Measurements from ENCODE around the gene HMGB1.
"Not testable (repeated sequence)": the region's sequence is repeated elsewhere in the genome, so short reads cannot be mapped to it uniquely, and the experiment has no call there.

Gene HMGB1

DNA sequence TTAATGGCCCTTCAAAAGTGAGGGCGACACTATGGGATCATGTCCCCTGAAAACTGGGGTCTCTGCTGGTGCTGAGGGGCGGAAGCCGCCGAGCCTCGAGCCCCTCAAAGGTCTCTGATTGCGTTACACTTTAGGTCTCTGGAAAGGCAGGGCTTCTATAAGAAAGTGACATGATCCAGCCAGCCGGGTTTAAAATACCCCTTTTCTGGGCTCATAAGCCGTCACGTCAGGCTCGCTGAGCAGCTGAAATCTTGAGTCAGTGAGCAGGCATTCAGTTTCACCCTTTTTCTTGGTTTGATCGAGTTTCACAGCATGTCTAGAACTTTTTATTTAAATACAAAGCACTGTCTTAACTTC lies 600 bp upstream of the HMGB1 start:
- no peak for DNase-seq (ENCODE audit: low read depth)

DNA sequence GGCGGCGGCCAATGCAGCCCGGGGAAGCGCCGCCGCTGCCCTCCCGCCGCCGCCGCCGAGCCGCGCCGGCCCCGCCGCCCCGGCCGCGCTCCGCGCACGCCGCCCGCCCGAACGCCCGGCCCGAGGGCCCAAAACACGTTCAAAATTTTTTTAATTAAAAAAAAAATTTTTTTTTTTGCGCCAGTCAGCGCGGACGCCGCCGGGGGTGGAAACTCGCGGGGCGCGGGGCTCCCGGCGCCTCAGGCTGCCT lies 468 bp downstream of the HMGB1 start:
- DNase-seq (ENCODE audit: low read depth), result no peak

DNA sequence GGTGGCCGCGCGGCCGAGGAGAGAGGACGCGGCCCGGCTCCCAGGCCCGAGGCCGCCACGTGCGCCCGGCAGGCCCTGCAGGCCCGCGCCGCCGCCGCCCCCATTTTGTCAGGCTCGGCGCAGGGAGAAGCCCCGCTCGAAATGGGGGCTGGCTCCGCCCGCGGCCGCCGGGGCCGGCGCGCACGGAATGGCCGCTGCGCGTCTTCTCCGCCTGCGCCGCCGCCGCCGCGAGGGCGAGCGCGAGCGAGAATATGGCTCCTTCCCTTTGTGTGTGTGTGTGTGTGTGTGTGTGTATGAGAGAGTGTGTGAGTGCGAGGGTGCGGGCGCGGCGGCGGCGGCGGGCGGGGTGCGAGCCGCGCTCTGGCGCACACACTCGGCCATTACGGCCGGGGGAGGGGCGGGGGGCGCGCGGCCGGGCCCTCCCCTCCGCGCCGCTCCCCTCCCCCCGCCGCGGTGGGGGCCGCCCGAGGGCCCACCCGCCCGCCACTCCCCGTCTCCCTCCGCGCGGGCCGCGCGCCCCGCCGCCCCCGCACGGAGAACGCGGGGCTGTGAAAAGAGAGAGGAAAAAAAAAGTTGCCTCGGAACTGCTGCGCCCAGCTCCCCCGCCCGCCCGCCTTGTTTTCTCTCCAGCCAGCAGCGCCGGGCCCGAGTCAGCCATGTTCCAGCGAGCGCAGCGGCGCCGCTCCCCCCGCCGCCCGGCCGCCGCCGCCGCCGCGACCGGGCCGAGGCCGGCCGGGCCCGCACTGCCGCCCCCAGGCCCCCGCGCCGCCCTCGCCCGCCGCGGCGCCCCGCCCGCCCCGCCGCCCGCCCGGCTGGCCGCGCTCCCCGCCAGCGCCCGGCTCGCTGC lies 1.0 kb downstream of the HMGB1 start:
- no peak for DNase-seq (ENCODE audit: low read depth)

GRCh38 chr13:30463787-30464495 lies 1.8 kb downstream of the HMGB1 start:
- no peak for DNase-seq (ENCODE audit: low read depth)

DNA sequence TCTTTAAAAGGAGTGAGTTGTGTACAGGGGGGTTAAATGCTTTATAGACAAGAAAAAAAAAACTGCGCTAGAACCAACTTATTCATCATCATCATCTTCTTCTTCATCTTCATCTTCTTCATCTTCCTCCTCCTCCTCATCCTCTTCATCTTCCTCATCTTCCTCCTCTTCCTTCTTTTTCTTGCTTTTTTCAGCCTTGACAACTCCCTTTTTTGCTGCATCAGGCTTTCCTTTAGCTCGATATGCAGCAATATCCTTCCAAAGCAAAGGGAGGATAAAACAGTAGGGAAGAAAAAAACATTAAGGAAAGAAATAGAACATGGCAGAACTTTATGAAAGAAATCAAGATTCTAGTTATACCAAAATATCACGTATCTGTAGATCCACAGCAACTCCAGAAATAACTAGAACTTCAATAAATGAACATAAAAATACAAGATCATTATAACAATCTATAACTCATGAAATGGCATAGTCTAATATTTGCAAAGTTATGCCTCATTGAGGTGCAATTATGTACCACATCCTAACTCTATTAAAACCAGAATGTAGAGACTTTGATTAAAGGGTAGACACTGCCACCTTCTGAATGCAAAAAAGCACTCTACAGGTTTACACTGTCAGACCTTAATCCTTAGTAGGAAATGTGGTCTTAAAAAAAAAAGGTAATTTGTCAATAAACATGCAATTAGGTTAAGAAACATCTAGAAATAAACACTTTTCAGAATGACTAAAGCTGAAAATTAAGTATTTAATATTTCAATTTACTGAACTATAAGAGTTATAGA lies 4.3 kb downstream of the HMGB1 start:
- DNase-seq (ENCODE audit: low read depth), result not testable (repeated sequence)

- DNase-seq (ENCODE audit: low read depth), result no peak
These were observed 8.3 kb downstream of the HMGB1 start for GRCh38 chr13:30457306-30457891.

GRCh38 chr13:30456290-30456689 lies 9.4 kb downstream of the HMGB1 start:
- DNase-seq (ENCODE audit: low read depth), result no peak

DNA sequence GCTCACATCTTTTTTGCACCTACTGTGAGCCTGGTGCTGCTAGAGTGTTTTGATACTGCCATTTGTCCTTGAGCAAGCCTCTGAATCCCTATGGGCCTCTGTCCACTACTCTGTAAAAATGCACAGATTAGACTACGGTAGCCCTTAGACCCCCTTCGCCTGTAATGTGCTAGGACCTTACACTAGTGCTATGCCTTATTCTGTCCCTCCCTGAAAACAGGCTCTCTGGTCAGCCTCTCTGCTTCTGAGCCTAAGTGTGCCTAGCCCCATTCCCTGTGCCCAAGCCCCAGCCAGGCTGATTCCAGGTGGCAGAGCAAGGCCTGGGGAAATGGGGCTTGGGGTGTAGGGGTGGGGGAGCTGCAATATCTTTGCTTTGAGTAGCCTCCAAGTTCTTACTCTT lies 10.7 kb downstream of the HMGB1 start:
- DNase-seq (ENCODE audit: low read depth), result no peak

GRCh38 chr13:30453727-30454126 lies 12.0 kb downstream of the HMGB1 start:
- DNase-seq (ENCODE audit: low read depth), result no peak

- DNase-seq (ENCODE audit: low read depth), result not testable (repeated sequence)
These were observed 14.3 kb downstream of the HMGB1 start for GRCh38 chr13:30451476-30451875.

GRCh38 chr13:30450066-30450465 lies 15.7 kb downstream of the HMGB1 start:
- DNase-seq (ENCODE audit: low read depth), result no peak

DNA sequence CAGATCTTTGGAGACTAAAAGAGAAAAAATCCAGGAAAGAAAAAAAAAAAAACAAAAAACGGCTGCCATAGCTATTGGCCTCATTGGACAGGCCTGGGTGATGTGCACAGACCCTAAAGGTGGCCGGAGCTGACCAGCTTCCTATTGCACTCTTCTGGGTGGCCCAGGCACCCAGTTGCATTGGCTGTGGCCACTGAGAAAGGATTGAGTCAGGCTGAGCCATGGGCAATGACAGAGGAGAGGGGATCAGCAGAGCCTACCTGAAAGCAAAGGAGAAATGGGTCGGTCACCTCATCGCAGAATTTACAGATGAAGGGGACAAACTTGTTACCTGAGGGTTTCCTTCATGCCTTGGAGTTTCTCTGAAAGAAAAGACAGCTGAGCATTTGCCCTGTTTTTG lies 17.3 kb downstream of the HMGB1 start:
- DNase-seq (ENCODE audit: low read depth), result no peak

DNA sequence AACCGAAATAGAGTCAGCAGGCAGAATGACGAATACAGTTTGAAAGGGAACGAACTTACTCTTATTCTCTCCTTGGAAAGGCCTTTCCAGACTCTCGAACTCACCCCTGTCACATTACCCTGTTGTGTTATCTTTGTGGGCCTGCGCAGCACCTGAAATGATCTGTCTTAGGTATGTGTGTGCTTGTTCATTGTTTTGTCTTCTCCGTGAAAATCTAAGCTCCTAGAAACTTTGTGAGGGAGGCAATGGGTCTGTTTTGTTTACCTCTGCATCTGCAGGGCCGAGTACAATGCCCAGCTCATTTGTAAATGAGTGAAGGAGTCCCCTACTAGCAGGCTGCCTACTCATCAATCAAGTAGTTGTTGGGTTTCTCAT lies 19.6 kb downstream of the HMGB1 start:
- DNase-seq (ENCODE audit: low read depth), result no peak

DNA sequence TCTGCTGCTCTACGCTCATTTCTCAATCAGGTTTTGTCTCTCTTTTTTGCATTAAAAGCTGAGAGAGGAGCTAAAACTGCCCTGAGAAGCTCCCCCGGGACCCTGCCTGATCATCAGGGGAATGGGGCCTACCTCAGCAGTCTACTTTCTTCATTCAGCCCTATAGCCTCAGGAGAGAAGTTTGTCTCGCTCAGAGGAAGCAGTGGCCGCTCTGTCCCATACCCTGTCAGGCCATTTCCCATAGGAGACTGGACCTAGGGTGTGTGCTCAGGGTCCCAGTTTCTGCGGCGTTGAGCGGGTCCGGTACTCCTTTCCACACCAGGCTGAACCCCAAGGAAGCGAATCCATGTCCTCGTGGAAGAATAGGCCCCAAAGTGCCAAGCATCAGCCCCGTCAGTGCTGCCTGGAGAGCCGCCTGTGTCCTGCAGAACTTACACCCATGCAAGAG lies 21.8 kb downstream of the HMGB1 start:
- no peak for DNase-seq (ENCODE audit: low read depth)

DNA sequence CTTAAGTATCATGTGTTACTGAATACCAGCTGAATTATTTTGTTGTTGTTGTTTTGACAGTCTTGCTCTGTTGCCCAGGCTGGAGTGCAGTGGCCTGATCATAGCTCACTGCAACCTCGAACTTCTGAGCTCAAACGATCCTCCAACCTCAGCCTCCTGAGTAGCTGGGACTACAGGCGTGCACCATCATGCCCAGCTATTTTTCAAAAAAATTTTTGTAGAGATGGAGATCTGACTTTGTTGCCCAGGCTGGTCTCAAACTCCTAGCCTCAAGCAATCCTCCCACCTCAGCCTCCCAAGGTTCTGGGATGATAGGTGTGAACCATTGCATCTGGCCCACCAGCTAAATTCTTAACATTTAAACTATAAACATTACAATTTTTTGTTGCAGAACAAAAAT lies 22.2 kb downstream of the HMGB1 start:
- not testable (repeated sequence) for DNase-seq (ENCODE audit: low read depth)

GRCh38 chr13:30442926-30443325 lies 22.8 kb downstream of the HMGB1 start:
- DNase-seq (ENCODE audit: low read depth), result no peak

- no peak for DNase-seq (ENCODE audit: low read depth)
These were observed 24.6 kb downstream of the HMGB1 start for GRCh38 chr13:30440910-30441703.

- DNase-seq (ENCODE audit: low read depth), result no peak
These were observed 27.4 kb downstream of the HMGB1 start for GRCh38 chr13:30438286-30438685.

DNA sequence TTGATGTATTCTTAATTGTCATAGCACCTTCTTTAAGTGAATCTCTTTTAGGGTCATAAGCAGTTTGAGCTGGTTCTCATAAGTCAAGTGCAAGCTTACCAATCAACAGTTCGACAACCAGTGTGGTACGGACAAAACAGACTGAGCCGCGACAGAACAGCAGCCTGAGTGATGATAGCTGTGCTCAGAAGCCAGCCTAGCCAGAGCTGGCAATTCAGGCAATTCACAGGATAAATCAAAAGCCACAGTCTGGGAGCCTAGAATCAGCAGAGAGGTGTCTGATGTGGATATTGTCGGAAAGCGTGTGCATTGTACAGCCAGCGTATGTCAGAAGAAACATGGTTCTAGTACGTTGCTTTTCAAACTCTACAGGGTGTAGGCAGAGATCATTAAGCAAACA lies 28.6 kb downstream of the HMGB1 start:
- no peak for DNase-seq (ENCODE audit: low read depth)

GRCh38 chr13:30435911-30436451 lies 29.8 kb downstream of the HMGB1 start:
- DNase-seq (ENCODE audit: low read depth), result no peak

GRCh38 chr13:30431269-30431940 lies 34.3 kb downstream of the HMGB1 start:
- no peak for DNase-seq (ENCODE audit: low read depth)

Measured in HS-27A (cell line).